8988T (cell line): Measurements from ENCODE around the gene POU3F1.
"Not testable (repeated sequence)": the region's sequence is repeated elsewhere in the genome, so short reads cannot be mapped to it uniquely, and the experiment has no call there.

Source experiments
- DNase-seq: peaks from one replicate; pipeline ENCODE4 v3.0.0; 2011

The POU3F1 gene

DNA sequence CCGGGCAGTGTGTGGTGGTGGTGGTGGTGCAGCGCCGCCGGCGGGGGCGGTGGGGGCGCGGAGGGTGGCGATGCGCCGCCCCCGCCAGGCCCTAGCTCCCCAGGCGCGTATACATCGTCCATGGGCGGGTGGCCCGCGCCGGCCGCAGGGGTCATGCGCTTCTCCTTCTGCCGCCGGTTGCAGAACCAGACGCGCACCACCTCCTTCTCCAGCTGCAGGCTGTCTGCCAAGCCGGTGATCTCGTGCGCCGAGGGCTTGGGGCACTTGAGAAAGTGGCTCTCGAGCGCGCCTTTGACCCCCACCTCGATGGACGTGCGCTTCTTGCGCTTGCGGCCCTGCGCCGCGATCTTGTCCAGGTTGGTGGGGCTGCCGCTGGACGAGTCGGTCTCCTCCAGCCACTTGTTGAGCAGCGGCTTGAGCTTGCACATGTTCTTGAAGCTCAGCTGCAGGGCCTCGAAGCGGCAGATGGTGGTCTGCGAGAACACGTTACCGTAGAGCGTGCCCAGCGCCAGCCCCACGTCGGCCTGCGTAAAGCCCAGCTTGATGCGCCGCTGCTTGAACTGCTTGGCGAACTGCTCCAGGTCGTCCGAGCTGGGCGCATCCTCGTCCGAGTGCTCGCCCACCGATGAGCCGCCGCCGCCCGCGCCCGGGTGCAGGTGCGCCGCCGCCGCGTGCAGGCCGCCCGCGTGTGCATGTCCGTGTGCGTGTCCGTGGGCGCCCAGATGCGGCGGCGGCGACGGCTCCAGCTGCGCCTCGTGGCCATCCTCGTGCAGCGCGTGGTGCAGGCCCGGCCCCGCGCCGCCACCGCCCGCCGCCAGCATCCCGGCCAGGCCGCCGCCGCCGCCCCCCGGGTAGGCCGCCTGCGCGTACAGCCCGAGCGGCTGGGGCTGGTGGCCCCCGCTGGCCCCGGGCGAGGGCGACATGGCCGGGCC lies 926 bp downstream of the POU3F1 start:
- no peak for DNase-seq

DNA sequence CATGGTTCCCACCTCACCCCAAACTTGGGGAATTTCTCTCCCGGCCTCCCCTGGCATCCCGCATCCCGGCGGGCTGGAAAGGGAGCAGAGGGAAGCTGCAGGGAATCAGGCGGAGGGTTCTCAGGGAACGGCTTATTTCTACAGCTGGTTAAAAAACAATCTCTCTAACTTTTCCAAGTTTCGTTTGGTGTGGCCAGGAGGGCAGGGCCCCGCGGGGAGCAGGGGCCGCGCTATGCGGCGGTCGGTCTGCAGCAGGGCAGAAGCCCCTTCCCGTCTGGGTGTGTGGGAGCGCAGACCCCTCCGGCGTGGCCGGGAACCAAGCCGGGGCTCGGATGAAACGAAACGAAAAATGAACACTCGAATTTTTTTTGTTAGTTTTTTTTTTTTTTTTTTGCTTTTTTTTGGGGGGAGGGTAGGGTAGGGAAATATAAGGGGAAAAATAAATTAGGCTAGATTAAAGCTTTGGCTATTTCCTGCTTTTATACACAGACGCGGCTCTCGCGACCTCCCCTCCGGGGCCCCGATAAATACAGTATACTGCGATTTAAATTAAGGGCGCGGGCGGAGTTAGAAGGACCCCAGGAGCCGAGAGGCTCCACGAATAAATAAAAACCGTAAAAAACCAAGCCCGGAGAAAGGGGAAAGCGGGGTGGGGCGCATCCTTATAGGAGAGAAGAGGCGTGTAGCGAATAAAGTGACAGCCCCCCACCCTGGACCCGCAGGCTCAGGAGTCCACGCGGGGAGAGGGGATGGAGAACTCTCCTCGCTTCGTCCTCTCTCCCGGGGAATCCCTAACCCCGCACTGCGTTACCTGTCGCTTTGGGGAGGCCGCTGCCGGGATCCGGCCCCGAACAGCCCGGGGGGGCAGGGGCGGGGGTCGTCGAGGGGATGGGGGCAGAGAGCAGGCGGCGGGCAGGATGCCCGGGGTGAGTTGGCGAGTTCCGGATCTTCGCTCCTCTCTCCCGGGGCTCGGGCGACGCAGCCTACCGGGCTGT lies 2.1 kb downstream of the POU3F1 start:
- no peak for DNase-seq

DNA sequence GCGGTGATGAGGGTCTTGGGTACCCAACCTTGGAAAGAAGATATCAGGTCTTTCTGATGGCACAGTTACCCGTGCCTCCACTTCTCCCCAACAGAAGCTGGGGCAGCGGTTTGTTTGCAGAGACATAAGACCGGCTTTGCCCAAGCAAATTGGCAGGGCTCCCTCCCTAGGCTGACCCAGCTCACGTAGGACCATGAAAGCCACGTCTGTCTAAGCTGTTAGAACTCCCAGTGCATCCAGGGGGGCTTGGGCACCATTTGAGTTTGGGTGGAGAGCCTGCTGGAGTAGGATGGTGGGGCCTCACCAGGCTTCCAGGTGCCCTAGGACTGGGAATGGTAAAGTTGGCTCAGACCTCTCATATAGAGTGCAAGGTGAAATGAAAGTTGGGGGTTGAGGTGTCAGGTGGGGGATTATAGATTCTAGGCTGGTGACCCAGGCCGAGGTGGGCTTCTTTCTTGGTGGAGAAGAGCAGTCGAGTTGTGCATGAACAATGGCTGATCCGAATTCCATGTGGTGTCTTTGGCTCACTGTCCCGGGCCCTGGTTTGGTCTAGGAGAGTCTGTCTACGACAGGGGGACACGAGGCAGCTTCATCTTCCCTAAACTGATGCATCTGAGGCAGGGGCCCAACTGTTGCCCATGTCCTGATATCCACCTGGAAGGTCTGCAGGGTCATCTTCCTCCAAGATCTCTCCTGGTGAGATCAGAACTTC lies 3.4 kb downstream of the POU3F1 start:
- DNase-seq, result no peak

DNA sequence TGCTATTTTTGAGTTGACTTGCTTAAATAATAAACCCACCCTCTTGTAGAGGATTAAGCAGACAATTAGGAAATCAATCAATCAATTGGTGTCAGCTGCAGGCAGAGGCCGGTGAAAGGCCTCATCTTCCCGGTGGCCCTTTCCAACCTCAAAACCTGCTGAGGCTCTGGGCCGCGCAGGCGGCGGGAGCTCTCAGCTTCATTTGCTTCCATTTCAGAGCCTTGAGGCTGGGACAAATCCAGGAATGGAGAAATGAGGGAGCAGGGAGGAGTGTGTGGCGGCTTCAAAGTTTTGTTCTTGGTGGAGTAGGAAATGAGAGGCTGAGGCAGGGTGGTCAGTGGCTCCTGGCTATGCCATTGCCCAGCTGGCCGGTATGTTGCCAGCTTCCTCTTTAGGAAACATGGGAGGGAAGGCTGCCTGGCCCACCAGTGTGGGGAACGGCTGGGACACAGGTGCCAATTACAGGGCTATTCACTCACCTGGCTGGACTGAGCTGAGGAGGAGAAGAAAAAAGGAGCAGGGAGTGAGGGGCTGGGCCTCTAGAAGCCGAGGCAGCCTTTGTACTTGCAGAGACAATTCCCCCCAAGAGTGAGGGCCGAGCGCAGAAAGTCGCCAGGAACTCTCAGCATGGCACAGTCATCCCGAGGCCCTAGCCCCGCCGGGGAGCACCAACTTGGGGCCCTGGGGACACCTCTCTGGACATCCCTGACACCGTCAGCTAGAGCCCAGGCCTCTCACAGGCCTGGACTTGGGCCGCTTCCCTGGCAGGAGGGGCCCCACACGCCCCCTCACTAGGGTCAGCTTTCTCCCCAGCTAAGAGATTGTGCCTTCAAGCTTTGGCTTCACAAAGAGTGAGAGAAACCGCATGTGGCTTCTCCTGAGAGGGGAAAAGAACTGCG lies 4.4 kb downstream of the POU3F1 start:
- no peak for DNase-seq

DNA sequence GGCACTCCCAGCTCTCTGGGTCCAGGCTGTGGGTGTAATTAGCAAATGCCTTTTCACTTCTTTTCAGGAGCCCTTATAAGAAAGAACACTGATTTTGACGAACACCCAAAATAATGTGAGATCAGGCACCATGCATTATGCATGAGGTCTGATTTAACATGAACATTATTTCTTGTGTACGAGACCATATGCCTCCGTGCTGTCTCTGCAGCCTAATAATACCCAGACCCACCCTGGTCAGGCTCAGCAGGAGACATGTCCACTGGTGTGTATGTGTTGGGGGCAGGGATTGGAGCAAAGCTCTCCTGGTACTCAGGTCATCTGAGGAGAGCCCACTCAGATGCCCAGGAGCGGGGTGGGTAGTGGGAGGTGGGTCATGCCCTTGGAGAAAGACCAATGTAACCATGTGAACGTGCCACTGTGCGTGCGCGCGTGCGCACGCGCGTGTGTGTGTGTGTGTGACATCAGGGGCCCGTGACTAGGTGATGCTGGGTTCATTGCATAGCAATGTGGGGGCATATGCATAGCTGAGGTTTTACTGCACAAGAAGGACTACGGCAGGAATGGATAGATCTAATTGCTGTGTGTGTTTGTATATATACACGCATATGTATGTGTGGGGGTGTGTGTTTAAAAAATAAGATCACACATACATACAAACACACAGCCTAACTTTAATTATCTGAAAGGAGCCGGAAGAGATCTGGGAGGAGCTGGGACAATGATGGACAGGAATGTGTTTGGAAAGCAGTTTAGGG lies 7.1 kb downstream of the POU3F1 start:
- DNase-seq, result no peak

DNA sequence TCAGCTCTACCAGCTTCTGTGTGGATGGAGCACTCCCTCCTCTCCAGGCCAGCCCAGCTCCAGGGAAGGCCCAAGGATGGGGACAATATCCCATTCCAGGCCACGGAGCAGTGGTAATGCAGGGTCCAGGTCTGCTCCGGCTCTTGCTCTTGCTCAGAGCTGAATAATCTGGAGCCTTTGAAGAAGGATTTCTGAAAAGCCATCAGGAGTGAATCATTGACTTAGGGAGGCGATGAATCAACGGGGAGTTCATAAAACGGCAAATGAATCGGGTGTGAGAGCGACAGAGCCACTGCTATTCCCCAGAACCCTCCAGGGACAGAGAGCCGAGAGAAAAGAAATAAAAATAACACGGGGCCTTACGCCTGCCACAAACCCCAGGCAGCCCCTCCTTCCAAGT lies 7.7 kb downstream of the POU3F1 start:
- DNase-seq, result no peak

DNA sequence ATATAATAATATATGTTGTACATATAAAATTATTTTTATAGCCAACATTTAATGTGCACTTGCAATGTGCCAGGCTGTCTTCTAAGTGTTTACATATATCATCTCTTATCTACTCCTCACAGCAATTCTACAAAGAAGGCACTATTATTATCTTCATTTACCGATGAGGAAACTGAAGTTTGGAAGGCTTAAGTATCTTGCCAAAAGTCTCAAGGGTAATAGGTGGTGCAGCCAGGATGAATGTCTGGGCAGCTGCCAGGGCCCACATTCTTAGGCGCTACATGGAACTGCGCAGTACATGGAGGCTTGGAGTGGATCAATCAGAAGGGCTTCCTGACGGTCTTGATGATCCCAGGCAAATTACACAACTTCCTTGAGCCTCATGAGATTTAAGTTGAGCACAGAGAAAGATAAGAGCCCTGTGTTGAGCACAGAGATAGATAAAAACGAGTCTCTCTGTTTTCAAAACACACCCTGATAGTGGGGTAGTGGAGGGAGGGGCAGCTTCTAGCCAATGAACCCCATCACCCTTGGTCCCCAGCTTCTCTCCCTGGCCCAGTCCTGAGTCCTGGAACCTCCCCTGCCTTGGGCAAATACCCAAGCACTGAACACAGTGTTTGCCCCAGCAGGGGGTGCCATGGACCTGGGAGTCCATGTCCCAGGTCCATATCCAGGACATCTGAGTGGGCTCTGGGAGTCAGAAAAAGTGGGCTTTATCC lies 9.2 kb downstream of the POU3F1 start:
- no peak for DNase-seq

DNA sequence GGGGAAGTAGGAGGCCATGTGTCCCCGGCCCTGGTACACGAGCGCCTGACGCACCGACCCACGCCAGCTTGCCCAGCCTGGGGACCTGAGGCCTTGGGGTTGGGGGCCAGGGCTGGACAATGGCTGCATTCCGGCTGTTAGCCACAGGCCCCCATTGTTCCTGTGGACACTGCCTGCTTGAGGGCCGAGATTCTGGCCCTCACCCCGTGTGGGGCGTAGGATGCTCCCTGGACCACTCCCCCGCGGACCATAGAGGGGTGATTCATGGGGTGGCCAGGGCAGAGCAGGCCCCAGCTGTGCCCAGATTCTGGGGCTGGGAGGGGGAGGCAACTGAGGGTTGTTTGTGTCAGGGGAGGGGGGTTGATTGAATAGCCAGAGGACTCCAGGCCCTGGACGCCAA lies 11.7 kb downstream of the POU3F1 start:
- DNase-seq, result no peak

DNA sequence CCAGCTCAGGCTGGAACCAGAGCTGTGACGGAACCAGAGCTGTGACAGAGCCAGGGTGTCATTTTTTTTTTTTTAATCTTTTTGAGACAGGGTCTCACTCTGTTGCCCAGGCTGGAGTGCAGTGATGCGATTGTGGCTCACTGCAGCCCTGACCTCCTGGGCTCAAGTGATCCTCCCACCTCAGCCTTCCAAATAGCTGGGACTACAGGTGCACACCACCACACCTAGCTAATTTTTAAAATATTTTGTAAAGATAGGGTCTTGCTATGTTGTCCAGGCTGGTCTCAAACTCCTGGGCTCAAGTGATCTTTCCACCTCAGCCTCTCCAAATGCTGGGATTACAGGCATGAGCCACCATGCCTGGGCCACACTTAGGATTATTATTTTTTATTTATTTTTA lies 13.6 kb downstream of the POU3F1 start:
- not testable (repeated sequence) for DNase-seq

DNA sequence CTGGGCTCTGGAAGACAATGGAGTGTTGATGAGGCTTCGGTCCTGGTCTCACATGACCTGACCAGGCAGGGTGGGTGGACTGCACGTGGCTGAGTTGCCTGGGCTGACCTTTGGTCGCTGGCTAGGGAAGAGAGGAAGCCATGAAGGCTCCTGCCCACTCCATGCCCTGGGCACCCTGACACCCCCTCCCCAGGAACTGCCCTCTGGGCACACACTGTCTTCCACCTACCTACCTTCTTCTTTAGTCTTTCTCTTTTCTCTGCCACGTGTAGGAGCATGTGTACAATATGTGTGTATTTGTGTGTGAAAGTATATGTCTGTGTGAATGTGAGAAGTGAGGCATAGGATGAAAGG lies 15.1 kb downstream of the POU3F1 start:
- no peak for DNase-seq

DNA sequence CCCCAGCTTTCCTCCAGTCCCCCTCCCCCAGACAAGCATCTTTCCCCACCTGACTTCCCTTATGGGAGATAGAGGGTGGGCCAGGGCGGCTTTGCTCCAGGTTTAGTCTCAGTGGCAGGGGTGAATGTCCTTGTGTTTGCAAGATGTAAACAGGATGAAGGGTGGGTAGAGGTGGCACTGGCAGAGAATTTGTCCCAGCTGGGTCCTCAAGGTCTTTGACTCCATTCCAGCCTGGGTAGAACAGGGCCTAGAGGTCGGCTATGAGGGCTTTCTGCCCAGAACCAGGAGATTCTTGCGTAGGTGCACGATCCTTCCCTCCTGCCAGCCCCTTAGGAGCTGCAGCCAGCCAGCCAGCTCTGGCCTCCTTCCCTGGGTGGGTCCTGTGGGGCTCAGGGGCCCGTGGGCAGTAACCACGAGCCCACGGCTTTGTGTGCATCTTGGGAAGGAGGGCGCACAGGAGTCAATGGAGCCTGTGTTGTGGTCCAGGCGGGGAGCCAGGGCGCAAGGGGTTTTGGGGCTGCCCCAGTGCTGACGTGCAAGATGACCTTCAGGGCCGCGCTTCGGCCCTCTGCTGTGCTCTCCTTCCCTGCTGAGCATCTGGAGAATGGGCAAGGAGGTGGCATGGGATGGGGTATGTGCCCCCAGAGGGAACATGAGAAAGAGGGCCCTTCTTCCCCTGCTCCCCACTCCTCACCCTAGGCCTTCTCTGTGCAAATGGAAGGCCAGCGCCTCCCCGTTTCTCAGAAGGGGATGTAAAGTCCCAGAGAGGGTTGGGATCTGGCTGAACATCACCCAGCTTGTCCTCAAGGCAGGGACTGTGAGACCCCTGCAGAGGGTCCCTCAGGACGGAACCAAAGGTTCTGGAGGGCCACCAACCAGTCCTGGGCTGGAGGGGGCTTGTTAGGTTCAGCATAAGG lies 15.7 kb downstream of the POU3F1 start:
- no peak for DNase-seq

DNA sequence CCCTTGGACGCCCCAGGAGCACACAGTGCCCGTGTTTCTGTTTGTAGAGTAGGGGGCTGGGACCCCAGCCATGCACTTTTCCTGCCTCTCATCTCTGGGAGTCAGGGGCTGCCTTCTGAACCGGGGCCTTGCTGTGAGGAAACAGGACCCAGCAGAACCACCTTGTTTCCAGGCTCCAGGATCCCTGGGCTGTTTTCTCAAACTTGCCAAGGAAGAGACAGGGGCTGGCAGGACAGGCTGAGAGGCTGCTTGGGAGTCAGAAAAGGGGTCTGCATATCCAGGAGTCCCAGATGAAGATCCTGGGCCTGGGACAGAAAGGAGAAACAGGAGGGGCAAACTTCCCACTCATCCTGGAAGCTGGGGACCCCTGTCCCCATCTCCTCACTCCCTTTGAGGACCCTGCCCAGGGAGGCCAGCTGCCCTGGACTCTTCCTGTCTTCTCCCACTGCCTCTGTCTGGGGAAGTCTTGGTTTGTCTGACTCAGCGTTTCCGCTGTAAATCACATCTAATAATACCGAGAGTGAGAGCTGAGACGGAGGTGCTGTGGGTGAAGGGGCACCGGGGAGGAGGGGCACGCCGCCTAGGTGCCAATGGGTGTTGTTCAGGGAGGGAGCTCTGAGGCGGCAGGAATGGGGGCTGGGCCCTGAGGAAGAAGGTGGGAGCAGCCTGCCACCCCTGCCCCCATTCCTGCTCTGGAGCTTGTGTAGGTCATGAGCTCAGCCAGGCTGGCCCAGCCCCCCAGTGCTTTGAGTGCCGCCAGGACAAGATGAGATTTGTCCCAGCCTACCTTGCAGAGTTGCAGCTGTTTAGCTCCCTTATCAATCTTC lies 16.7 kb downstream of the POU3F1 start:
- DNase-seq, result no peak

DNA sequence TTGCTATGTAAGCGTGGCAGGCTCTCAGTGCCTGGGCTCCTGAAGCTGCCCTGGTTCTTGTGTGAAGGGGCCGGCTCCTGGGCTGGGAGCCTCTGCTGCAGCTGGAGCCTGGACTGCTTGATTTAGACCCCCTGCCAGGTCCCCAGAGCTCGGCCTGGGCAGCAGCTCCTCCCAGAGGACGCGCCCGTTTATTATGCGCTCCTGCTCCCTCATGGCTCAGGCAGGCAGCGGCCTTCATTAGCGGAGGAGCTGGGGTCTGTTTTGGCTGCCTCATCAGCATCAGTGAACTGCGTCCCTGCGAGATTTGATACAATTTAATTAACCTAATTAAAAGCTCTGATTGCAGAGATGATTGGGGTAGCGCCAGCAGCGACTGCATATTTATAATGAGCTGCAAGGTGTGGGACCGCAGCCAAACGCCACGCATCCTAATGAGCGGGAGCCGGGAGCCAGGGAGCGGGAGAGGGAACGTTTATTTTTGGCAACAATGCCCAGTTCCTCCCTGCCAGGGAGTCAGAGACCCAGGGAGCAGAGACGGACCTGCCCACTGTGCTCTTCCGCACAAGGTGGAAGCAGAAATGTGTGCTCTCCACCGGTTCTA lies 17.4 kb downstream of the POU3F1 start:
- no peak for DNase-seq

DNA sequence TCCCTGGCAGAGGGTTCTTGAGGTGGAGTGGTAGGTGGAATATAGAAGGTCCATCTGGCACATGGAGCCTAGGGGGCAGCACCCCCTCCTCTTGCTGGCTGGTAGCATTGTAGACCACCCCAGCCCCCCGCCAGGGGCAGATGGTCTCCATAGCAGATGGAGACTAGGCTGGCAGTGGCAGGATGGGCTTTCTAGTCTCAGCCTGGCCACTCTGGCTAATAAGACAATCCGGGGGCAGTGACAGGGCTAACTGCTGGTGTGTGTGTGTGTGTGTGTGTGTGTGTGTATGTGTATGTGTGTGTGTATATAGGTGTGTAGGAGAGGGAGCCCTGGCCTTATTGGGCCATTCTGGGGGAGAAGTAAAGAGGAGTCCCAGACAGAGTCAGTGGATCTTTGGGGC lies 17.9 kb downstream of the POU3F1 start:
- no peak for DNase-seq

DNA sequence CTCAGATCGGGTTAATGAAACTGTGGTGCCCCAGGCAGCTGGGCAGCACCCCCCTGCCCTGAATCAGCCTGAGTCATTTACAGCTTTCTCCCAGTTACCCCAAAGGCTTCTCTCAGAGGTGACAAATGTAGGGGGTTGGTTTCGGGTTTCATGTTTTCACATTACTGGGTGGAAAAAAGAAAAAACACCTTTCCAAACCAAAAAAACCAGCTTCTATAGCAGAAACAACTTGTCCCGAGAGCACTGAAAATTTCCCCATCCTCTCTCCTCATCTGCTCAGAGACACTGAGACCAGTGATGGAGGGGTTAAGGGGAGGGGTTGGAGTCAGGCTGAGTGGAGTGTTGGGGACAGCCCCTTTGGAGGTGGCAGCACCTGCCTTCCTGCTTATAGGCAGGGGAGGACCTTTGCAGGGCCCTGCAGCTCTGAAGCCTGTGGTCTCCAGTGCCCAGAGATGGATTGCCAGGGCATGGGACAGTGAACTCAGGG lies 18.4 kb downstream of the POU3F1 start:
- no peak for DNase-seq

DNA sequence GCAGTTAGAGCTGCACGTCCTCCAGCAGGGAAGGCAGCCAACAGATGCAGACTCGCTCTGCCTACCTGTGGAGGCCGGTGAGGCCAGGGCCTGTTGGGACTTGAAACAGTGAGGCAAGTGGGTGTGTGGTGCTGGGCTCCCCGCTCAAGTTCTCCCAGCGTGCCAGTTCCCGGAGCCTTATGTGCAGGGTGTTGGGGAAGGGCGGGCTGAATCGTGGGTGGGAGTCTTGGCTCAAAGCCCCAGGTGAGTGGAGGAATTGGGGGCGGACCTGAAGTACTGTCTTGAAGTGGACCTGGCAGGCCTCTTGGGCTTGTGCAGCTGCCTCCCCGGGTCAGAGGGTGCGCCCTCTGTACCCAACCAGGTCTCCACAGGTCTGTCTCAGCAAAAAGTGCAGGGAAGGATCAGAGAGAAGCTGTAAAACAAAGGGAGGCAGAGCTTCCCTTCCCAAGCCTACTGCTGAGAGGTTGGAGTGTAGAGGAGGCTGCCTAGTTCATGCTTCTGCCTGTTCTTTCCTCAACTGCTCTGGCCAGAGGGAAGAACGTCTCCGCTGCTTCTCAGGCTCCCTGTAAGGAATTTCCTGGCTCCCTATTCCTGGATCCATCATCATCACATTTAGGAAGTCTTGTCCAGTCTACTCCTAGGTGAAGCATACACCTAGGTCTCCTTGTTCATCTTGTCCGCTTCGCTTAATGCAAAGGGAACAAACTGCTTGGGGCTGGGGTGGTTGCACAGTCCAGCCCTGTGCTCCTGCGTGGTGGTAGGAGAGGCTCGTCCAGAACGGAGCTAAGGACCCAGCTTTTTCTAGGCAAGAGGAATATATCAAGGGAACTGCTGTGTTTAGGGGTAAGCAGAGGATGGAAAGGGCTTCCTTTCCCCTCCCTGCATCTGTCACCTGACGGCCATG lies 19.1 kb downstream of the POU3F1 start:
- no peak for DNase-seq
